HepG2 (cell line): Measurements from ENCODE around the gene CIBAR2. TPM values are rescaled to one million over a fixed set of nuclear protein-coding genes. Genes with fewer than 3 reads are reported as not detected.
A peak's percentile ranks its signal among the peaks of the same experiment; 100 is the strongest.

Experiments used
- GATAD1 ChIP-seq: IDR thresholded peaks from 2 replicates; pipeline ENCODE4 v1.6.1; 2016; ENCODE audit warnings: missing genetic modification reagents, missing compliant biosample characterization
- HMGA1 ChIP-seq: sonication (generic); formaldehyde crosslinking; conservative IDR thresholded peaks from 2 replicates; pipeline ENCODE4 v1.4.0; 2020; ENCODE audit warnings: missing genetic modification reagents
- MAZ ChIP-seq, 2 experiments: sonication (generic) in 1 of 2; formaldehyde crosslinking in 1 of 2; IDR thresholded peaks; 2 replicates each; pipeline versions ENCODE4 v1.5.0 to v1.6.1; 2012 to 2020; ENCODE audit warnings: low read depth in 2 of 2, mild to moderate bottlenecking in 2 of 2, borderline replicate concordance in 1 of 2, improper control_type of control experiment in 1 of 2, low read length in 1 of 2, missing genetic modification reagents in 1 of 2, moderate library complexity in 1 of 2
- ZFX ChIP-seq: sonication (generic); formaldehyde crosslinking; IDR thresholded peaks from 2 replicates; pipeline ENCODE4 v1.4.0; 2020; ENCODE audit warnings: mild to moderate bottlenecking, low read depth, missing genetic modification reagents, moderate library complexity
- ZNF251 ChIP-seq: sonication (generic); formaldehyde crosslinking; IDR thresholded peaks from 2 replicates; pipeline ENCODE4 v1.9.0; 2021; ENCODE audit warnings: mild to moderate bottlenecking, missing genetic modification reagents
- ZNF510 ChIP-seq: sonication (generic); formaldehyde crosslinking; IDR thresholded peaks from 2 replicates; pipeline ENCODE4 v1.4.0; 2020; ENCODE audit warnings: low read depth, mild to moderate bottlenecking, missing genetic modification reagents
- polyA plus RNA-seq, 8 experiments: library from polyadenylated mRNA; depleted of rRNA in 3 of 8; stranded (reverse) in 7 of 8; unstranded in 1 of 8; fragments of >200 nt; fragmentation: Illumina TruSeq in 4 of 8; extraction: Trizol in 4 of 8; gene quantifications; 2 replicates each; pipeline versions ENCODE4 v1.2.1 to v1.2.3, GENCODE V29; 2011 to 2016; ENCODE audit warnings: low read depth in 4 of 8, missing spikeins in 1 of 8, mixed read lengths in 1 of 8; ENCODE audit not compliant: insufficient read depth in 1 of 8
- total RNA-seq, 5 experiments: library from RNA; depleted of rRNA; stranded (reverse); fragments of >200 nt; fragmentation: Illumina TruSeq; extraction: Trizol; gene quantifications; 2 replicates each; pipeline ENCODE4 v1.2.3, GENCODE V29; 2016; ENCODE audit warnings: low read depth in 1 of 5
- TF ChIP-seq, protein P1 (sequence below): sonication (generic); formaldehyde crosslinking; IDR thresholded peaks from 2 replicates; pipeline ENCODE4 v1.4.0; 2020; ENCODE audit warnings: missing genetic modification reagents

CIBAR2 gene
- total and polyA plus RNA-seq, 2 of the 13 experiments (the other 11 are each of a cell fraction or from before 2014, with no cell fraction given) = not detected

DNA sequence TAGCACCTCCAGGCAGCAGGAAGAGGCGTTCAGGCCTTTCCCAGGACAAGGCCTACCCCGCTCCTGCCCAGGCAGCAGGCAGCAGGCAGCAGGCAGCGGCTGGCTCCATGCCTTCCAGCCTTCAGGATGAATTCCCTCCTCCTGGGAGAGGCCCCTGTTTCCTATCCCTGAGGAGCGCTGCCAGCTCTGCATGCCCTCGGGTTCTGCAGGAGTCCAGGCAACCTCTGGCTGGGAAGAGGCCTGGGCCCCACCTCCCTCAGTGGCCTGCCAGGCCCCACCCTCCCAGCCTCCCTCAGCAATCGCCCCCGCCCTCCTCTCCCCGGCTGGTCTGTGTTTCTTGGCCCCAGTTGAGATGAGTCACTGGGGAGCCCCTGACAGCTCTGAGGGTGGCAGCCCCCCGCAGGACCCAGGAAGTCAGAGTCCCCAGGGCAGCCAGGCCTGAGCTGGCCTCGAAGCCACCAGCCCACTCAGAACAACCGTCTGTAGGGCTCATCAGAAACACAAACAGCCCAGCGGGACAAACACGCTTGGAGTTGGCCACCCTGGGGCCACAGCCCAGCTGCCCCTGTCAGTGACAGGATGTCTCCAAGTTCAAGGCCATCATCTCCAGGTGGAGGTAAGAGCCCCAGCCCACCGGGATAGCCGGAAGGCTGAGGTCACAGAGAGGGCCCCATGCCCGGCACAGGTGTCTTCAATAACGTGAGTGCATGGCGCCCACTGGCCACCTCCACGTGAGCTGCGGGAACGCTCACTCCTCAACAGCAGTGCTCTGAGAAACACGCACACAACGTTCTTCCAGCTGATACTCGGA lies 39.5 kb upstream of the CIBAR2 start (continued):
- TF ChIP-seq, protein P1, sequence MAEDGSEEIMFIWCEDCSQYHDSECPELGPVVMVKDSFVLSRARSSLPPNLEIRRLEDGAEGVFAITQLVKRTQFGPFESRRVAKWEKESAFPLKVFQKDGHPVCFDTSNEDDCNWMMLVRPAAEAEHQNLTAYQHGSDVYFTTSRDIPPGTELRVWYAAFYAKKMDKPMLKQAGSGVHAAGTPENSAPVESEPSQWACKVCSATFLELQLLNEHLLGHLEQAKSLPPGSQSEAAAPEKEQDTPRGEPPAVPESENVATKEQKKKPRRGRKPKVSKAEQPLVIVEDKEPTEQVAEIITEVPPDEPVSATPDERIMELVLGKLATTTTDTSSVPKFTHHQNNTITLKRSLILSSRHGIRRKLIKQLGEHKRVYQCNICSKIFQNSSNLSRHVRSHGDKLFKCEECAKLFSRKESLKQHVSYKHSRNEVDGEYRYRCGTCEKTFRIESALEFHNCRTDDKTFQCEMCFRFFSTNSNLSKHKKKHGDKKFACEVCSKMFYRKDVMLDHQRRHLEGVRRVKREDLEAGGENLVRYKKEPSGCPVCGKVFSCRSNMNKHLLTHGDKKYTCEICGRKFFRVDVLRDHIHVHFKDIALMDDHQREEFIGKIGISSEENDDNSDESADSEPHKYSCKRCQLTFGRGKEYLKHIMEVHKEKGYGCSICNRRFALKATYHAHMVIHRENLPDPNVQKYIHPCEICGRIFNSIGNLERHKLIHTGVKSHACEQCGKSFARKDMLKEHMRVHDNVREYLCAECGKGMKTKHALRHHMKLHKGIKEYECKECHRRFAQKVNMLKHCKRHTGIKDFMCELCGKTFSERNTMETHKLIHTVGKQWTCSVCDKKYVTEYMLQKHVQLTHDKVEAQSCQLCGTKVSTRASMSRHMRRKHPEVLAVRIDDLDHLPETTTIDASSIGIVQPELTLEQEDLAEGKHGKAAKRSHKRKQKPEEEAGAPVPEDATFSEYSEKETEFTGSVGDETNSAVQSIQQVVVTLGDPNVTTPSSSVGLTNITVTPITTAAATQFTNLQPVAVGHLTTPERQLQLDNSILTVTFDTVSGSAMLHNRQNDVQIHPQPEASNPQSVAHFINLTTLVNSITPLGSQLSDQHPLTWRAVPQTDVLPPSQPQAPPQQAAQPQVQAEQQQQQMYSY (CRISPR knock-in tag) = no peak
- TF ChIP-seq ZNF251 (no peak), ZNF510 (CRISPR knock-in tag) (no peak), MAZ (IDR thresholded peaks at IDR 0.05; ENCODE audit: borderline replicate concordance, low read depth, low read length) (no peak), MAZ (CRISPR knock-in tag; IDR thresholded peaks at IDR 0.05; ENCODE audit: low read depth) (no peak), GATAD1 (CRISPR knock-in tag) (no peak), HMGA1 (CRISPR knock-in tag) (no peak), ZFX (CRISPR knock-in tag) (peak; percentile 73)
- TF ChIP-seq, all 625 proteins: peak for 77
